ENCODE results near the gene TTC34. TPM values are rescaled to one million over a fixed set of nuclear protein-coding genes. Genes with fewer than 3 reads are reported as not detected.

Gene TTC34
- total and polyA plus RNA-seq, 10 of the 15 experiments (the other 5 are each of a cell fraction or from before 2014, with no cell fraction given): 0.03 to 0.49 (median 0.05) TPM; not detected in 2

GRCh38 chr1:2803931-2804627 lies 2.6 kb upstream of the TTC34 start:
- Histone ChIP-seq H3K27ac (ENCODE audit: control insufficient read depth, insufficient read depth) (no peak overlapping the region), H3K36me3 (ENCODE audit: control insufficient read depth in 2 of 2, insufficient read depth in 2 of 2, low read length in 1 of 2) (no peaks in the 10 kb centered on the region), H4K20me1 (ENCODE audit: control insufficient read depth, insufficient read depth) (no peaks in the 10 kb centered on the region), H2AFZ (ENCODE audit: control insufficient read depth, low read depth, low read length) (no peak overlapping the region), H3K9me3 (replicated peaks; ENCODE audit: control insufficient read depth, insufficient read depth, low read length) (no peaks in the 10 kb centered on the region; the same call in 2 of the 3 replicates), H3K4me2 (ENCODE audit: control insufficient read depth, insufficient read depth) (no peak overlapping the region), H3K79me2 (ENCODE audit: control insufficient read depth, insufficient read depth, low read length) (no peaks in the 10 kb centered on the region), H3K9ac (ENCODE audit: control insufficient read depth, insufficient read depth, low read length) (no peak overlapping the region), H3K27me3 (replicated peaks in 1 of 2; ENCODE audit: control insufficient read depth in 2 of 2, insufficient read depth in 2 of 2, low read length in 1 of 2) (no peaks in the 10 kb centered on the region), H3K4me3 (no peak overlapping the region), H3K4me1 (ENCODE audit: control insufficient read depth, insufficient read depth, low read length) (no peaks in the 10 kb centered on the region)
- 13% methylated on average over 19 of the region's 19 CpGs for WGBS (ENCODE audit: insufficient coverage, insufficient replicate concordance, low lambda C conversion rate, missing lambda C conversion rate)
- CTCF ChIA-PET: no interaction called here
- BruUV-seq (replicated peaks): no TSS peak
- SMC1A ChIA-PET (ENCODE audit: uncharacterized antibody, unreplicated experiment): no interaction called here
- in situ Hi-C loops (cut with MboI): loop anchor here (25.0 kb wide), 1 partner anchor 117 kb away; no protein-coding TSS in a partner anchor
- intact Hi-C loops (cut with micrococcal nuclease; ENCODE audit: unreplicated experiment): no loop called here
- no peak for FAIRE-seq
- RAD21 ChIA-PET (ENCODE audit: unreplicated experiment): no interaction called here
- no peak for TF ChIP-seq ESRRA (IDR thresholded peaks at IDR 0.05; ENCODE audit: low read length)
- TF ChIP-seq PRDM15 (CRISPR knock-in tag; IDR thresholded peaks at IDR 0.05): no peak
- no peak for TF ChIP-seq ZSCAN29 (IDR thresholded peaks at IDR 0.05)
- TF ChIP-seq HDAC2 (IDR thresholded peaks at IDR 0.05): no peak
- no peak for ATAC-seq
- POLR2A ChIA-PET: no interaction called here
- DNase-seq (ENCODE audit: low read depth, low spot score): no peak

Measured in GM12878 (cell line).